ENCODE results near the gene IL31RA.
A peak's percentile ranks its signal among the peaks of the same experiment; 100 is the strongest.
"Not testable (repeated sequence)": the region's sequence is repeated elsewhere in the genome, so short reads cannot be mapped to it uniquely, and the experiment has no call there.

The IL31RA gene

DNA sequence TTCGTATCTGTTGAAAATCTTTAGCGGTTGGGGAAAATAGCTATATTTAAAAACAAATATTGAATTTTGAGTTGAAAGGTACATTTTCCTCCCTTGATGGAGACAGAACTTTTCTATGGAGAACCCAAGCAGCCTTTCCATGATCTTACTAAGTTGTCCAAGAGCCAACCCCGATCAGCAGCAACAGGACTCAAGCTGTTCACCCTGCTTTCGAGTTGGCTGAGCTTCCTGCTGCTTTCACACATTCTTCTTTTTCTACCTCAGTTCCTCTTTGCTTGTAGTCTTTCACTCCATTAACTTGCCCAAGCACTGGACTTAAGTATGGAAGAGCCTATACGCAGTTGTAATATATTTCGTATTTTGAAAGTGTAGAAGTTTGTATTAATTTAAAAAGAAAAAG lies 84.2 kb downstream of the IL31RA start:
- Histone ChIP-seq H3K9me3 (ENCODE audit: insufficient read depth, low read length) (no peaks in the 10 kb centered on the region), H3K27ac (ENCODE audit: low read depth, low read length) (no peak overlapping the region), H2AFZ (ENCODE audit: low read depth, low read length, severe bottlenecking) (no peak overlapping the region), H3K79me2 (ENCODE audit: insufficient read depth, low read length) (no peaks in the 10 kb centered on the region), H3K36me3 (ENCODE audit: low read length) (no peaks in the 10 kb centered on the region), H3K4me2 (ENCODE audit: low read depth, low read length, poor library complexity, severe bottlenecking) (no peak overlapping the region), H3F3A (ENCODE audit: insufficient read depth) (no peaks in the 10 kb centered on the region), H3K9me2 (replicated peaks; ENCODE audit: insufficient read depth, low read length) (no peaks in the 10 kb centered on the region), H4K20me1 (ENCODE audit: low read depth, low read length) (no peaks in the 10 kb centered on the region), H3K9ac (ENCODE audit: low read length) (no peak overlapping the region), H3K4me3 (ENCODE audit: insufficient read depth, low read length, poor library complexity, severe bottlenecking) (no peak overlapping the region), H3K27me3 (ENCODE audit: low read length) (no peaks in the 10 kb centered on the region)
- no peak for TF ChIP-seq EZH2phosphoT487 (conservative IDR thresholded peaks at IDR 0.05; ENCODE audit: low read length)
- TF ChIP-seq, protein P1, sequence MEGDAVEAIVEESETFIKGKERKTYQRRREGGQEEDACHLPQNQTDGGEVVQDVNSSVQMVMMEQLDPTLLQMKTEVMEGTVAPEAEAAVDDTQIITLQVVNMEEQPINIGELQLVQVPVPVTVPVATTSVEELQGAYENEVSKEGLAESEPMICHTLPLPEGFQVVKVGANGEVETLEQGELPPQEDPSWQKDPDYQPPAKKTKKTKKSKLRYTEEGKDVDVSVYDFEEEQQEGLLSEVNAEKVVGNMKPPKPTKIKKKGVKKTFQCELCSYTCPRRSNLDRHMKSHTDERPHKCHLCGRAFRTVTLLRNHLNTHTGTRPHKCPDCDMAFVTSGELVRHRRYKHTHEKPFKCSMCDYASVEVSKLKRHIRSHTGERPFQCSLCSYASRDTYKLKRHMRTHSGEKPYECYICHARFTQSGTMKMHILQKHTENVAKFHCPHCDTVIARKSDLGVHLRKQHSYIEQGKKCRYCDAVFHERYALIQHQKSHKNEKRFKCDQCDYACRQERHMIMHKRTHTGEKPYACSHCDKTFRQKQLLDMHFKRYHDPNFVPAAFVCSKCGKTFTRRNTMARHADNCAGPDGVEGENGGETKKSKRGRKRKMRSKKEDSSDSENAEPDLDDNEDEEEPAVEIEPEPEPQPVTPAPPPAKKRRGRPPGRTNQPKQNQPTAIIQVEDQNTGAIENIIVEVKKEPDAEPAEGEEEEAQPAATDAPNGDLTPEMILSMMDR (IDR thresholded peaks at IDR 0.05; ENCODE audit: insufficient read depth, low read length, poor library complexity, severe bottlenecking): no peak

DNA sequence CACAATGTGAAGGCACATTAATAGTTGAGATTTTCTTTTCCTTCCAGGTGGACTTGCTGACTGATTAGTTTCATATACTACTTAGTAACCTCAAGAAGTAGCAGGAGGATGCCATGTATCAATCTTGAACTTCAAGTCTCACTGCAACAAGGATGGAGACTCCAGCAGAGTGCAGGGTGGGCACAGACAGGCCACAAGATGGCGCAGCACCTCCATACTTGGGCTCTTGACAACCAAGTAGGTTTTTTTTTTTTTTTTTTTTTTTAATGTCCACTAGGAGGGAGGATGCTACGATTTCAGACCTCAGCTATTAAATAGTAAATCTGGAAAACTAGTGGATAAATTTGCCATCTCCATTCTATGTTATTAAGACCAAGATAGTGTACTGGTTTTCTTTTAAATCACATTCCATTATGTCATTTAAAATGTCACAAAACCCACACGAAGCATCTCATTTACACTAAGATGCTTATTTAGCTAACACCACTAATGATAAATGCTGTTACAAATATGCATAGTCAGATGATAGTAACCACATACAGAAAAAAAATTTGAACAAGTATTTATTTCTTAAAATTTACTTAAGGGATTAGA lies 85.0 kb downstream of the IL31RA start:
- TF ChIP-seq, protein P1 (IDR thresholded peaks at IDR 0.05; ENCODE audit: insufficient read depth, low read length, poor library complexity, severe bottlenecking): peak; percentile 88
- TF ChIP-seq EZH2phosphoT487 (conservative IDR thresholded peaks at IDR 0.05; ENCODE audit: low read length): no peak
- Histone ChIP-seq H3F3A (ENCODE audit: insufficient read depth) (no peaks in the 10 kb centered on the region), H3K9me3 (ENCODE audit: insufficient read depth, low read length) (no peaks in the 10 kb centered on the region), H3K9ac (ENCODE audit: low read length) (no peak overlapping the region), H3K4me3 (ENCODE audit: insufficient read depth, low read length, poor library complexity, severe bottlenecking) (no peak overlapping the region), H3K9me2 (replicated peaks; ENCODE audit: insufficient read depth, low read length) (no peaks in the 10 kb centered on the region), H3K27ac (ENCODE audit: low read depth, low read length) (no peak overlapping the region), H3K79me2 (ENCODE audit: insufficient read depth, low read length) (no peaks in the 10 kb centered on the region), H3K36me3 (ENCODE audit: low read length) (no peaks in the 10 kb centered on the region), H3K4me2 (ENCODE audit: low read depth, low read length, poor library complexity, severe bottlenecking) (no peak overlapping the region), H3K27me3 (ENCODE audit: low read length) (no peaks in the 10 kb centered on the region), H4K20me1 (ENCODE audit: low read depth, low read length) (no peaks in the 10 kb centered on the region), H2AFZ (ENCODE audit: low read depth, low read length, severe bottlenecking) (no peak overlapping the region)

DNA sequence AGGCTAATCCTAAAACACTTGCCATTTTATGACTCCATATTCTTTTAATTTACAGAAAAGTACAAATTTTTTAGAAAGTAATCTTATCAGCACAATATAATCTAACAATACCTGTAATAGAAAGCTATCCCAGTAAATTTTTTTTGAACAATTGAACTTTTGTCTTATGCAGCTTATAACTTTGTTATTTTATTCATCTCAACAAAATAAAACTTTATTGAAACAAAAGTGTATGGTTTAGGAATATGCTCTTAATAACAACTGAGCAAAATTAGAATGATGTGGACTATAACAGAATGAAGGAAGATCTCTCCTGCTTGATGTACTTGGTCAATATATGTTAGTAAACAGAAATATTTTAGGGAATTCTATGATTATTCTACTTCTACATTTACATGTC lies 86.4 kb downstream of the IL31RA start:
- not testable (repeated sequence) for H3F3A ChIP-seq (ENCODE audit: insufficient read depth); H3K36me3 ChIP-seq (ENCODE audit: low read length)

DNA sequence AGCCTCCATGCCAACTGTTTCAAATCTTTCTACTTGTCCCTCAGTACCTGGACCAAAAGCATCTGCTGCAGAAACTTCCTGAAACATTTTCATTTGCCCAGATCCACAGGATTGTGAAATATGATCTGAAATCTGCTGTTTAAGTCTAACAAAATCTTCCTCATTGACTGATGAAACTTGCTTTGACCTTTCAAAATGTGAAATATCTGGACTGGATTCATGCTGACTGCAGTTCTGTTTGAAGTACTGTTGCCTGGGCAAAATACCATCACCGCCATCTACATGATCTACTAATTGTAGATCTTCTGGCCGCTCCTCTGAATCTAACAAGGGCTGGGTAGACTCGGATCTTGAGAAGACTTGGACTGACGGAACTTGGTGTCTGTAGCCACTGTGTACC lies 90.0 kb downstream of the IL31RA start:
- not testable (repeated sequence) for H3K4me3 ChIP-seq (ENCODE audit: insufficient read depth, low read length, poor library complexity, severe bottlenecking); H4K20me1 ChIP-seq (ENCODE audit: low read depth, low read length); H3K27me3 ChIP-seq (ENCODE audit: low read length); H3K9ac ChIP-seq (ENCODE audit: low read length); H3K36me3 ChIP-seq (ENCODE audit: low read length); H3K79me2 ChIP-seq (ENCODE audit: insufficient read depth, low read length); H3K4me2 ChIP-seq (ENCODE audit: low read depth, low read length, poor library complexity, severe bottlenecking); H3K9me2 ChIP-seq (replicated peaks; ENCODE audit: insufficient read depth, low read length); H3F3A ChIP-seq (ENCODE audit: insufficient read depth); H3K27ac ChIP-seq (ENCODE audit: low read depth, low read length); H2AFZ ChIP-seq (ENCODE audit: low read depth, low read length, severe bottlenecking); H3K9me3 ChIP-seq (ENCODE audit: insufficient read depth, low read length)

More for the DNA sequence above, 86.4 kb downstream of the IL31RA start:
- not testable (repeated sequence) for H3K9ac ChIP-seq (ENCODE audit: low read length); H3K27me3 ChIP-seq (ENCODE audit: low read length); H3K4me3 ChIP-seq (ENCODE audit: insufficient read depth, low read length, poor library complexity, severe bottlenecking); H3K9me2 ChIP-seq (replicated peaks; ENCODE audit: insufficient read depth, low read length); H2AFZ ChIP-seq (ENCODE audit: low read depth, low read length, severe bottlenecking); H4K20me1 ChIP-seq (ENCODE audit: low read depth, low read length); H3K79me2 ChIP-seq (ENCODE audit: insufficient read depth, low read length); H3K27ac ChIP-seq (ENCODE audit: low read depth, low read length); H3K9me3 ChIP-seq (ENCODE audit: insufficient read depth, low read length); H3K4me2 ChIP-seq (ENCODE audit: low read depth, low read length, poor library complexity, severe bottlenecking)

Measured in SU-DHL-6 (cell line).